Measurements from ENCODE around the gene UCN3.

GRCh38 chr10:5361966-5362365 lies 2.8 kb upstream of the UCN3 start:
- TF ChIP-seq, protein P1, sequence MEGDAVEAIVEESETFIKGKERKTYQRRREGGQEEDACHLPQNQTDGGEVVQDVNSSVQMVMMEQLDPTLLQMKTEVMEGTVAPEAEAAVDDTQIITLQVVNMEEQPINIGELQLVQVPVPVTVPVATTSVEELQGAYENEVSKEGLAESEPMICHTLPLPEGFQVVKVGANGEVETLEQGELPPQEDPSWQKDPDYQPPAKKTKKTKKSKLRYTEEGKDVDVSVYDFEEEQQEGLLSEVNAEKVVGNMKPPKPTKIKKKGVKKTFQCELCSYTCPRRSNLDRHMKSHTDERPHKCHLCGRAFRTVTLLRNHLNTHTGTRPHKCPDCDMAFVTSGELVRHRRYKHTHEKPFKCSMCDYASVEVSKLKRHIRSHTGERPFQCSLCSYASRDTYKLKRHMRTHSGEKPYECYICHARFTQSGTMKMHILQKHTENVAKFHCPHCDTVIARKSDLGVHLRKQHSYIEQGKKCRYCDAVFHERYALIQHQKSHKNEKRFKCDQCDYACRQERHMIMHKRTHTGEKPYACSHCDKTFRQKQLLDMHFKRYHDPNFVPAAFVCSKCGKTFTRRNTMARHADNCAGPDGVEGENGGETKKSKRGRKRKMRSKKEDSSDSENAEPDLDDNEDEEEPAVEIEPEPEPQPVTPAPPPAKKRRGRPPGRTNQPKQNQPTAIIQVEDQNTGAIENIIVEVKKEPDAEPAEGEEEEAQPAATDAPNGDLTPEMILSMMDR (IDR thresholded peaks at IDR 0.05): no peak
- TF ChIP-seq POLR2A (IDR thresholded peaks at IDR 0.05) (no peak), EP300 (IDR thresholded peaks at IDR 0.05) (no peak)

Data from sigmoid colon (tissue), 4 donors.